H9 (cell line): Measurements from ENCODE around the gene DTX3L. TPM values are rescaled to one million over a fixed set of nuclear protein-coding genes. Genes with fewer than 3 reads are reported as not detected.

Experiments
- DNase-seq: peaks from one replicate; pipeline ENCODE4 v3.0.0-alpha.2; 2017
- H2AFZ ChIP-seq: one replicate; pipeline ENCODE4 v1.6.1; 2013; ENCODE audit warnings: mild to moderate bottlenecking, low read length, control low read depth, moderate library complexity
- H2AK5ac ChIP-seq: 2 replicates; pipeline ENCODE4 v1.6.1; 2013; ENCODE audit warnings: low read length, control low read depth, mixed read lengths; ENCODE audit not compliant: insufficient read length
- H2BK120ac ChIP-seq: one replicate; pipeline ENCODE4 v1.6.1; 2013; ENCODE audit warnings: low read depth, mild to moderate bottlenecking, low read length, control low read depth, inconsistent platforms; ENCODE audit not compliant: poor library complexity, severe bottlenecking
- H2BK12ac ChIP-seq: 2 replicates; pipeline ENCODE4 v1.6.1; 2013; ENCODE audit warnings: low read length, control low read depth, mixed read lengths, low read depth; ENCODE audit not compliant: insufficient read length
- H2BK15ac ChIP-seq: 2 replicates; pipeline ENCODE4 v1.6.1; 2013; ENCODE audit warnings: low read depth, low read length, control low read depth
- H2BK20ac ChIP-seq: one replicate; pipeline ENCODE4 v1.6.1; 2013; ENCODE audit warnings: low read depth, mild to moderate bottlenecking, low read length, control low read depth, inconsistent platforms; ENCODE audit not compliant: poor library complexity, severe bottlenecking
- H2BK5ac ChIP-seq: 2 replicates; pipeline ENCODE4 v1.6.1; 2013; ENCODE audit warnings: low read length, control low read depth, mixed read lengths; ENCODE audit not compliant: insufficient read length
- H3K14ac ChIP-seq: 2 replicates; pipeline ENCODE4 v1.6.1; 2013; ENCODE audit warnings: low read length, control low read depth; ENCODE audit not compliant: insufficient read depth
- H3K18ac ChIP-seq: 2 replicates; pipeline ENCODE4 v1.6.1; 2013; ENCODE audit warnings: low read depth, mild to moderate bottlenecking, mixed read lengths, low read length, control low read depth; ENCODE audit not compliant: insufficient read length
- H3K23ac ChIP-seq: 2 replicates; pipeline ENCODE4 v1.6.1; 2013; ENCODE audit warnings: low read length, control low read depth, mixed read lengths, low read depth; ENCODE audit not compliant: insufficient read length
- H3K23me2 ChIP-seq: 2 replicates; pipeline ENCODE4 v1.6.1; 2013; ENCODE audit warnings: low read depth, mild to moderate bottlenecking, mixed read lengths, low read length, control low read depth; ENCODE audit not compliant: insufficient read length, poor library complexity, severe bottlenecking
- H3K27ac ChIP-seq: 2 replicates; pipeline ENCODE4 v1.5.1; 2013; ENCODE audit warnings: low read length, control low read depth, mixed read lengths, low read depth; ENCODE audit not compliant: insufficient read length
- H3K27me3 ChIP-seq: 2 replicates; pipeline ENCODE4 v1.6.1; 2013; ENCODE audit warnings: low read length, control low read depth, inconsistent platforms; ENCODE audit not compliant: insufficient read depth
- H3K4ac ChIP-seq: 2 replicates; pipeline ENCODE4 v1.6.1; 2013; ENCODE audit warnings: low read depth, mild to moderate bottlenecking, control low read depth, inconsistent platforms, low read length, moderate library complexity
- H3K4me1 ChIP-seq: 2 replicates; pipeline ENCODE4 v1.6.1; 2013; ENCODE audit warnings: low read length, control low read depth, inconsistent platforms; ENCODE audit not compliant: insufficient read depth
- H3K4me2 ChIP-seq: 2 replicates; pipeline ENCODE4 v1.6.1; 2013; ENCODE audit warnings: low read length, control low read depth, mixed read lengths; ENCODE audit not compliant: insufficient read length, insufficient read depth
- H3K56ac ChIP-seq: 2 replicates; pipeline ENCODE4 v1.6.1; 2013; ENCODE audit warnings: low read depth, mild to moderate bottlenecking, mixed read lengths, low read length, control low read depth; ENCODE audit not compliant: insufficient read length
- H3K79me1 ChIP-seq: 2 replicates; pipeline ENCODE4 v1.6.1; 2013; ENCODE audit warnings: low read depth, mild to moderate bottlenecking, moderate library complexity, low read length, control low read depth, inconsistent platforms; ENCODE audit not compliant: insufficient read depth, poor library complexity, severe bottlenecking
- H3K79me2 ChIP-seq: 2 replicates; pipeline ENCODE4 v1.6.1; 2013; ENCODE audit warnings: low read length, control low read depth, inconsistent platforms; ENCODE audit not compliant: insufficient read depth
- H3K9ac ChIP-seq: 2 replicates; pipeline ENCODE4 v1.6.1; 2013; ENCODE audit warnings: low read length, control low read depth, mixed read lengths; ENCODE audit not compliant: insufficient read length; ENCODE audit errors: extremely low read depth
- H3K9me3 ChIP-seq: one replicate; pipeline ENCODE4 v1.6.1; 2013; ENCODE audit warnings: low read depth, low read length, inconsistent platforms; ENCODE audit not compliant: control insufficient read depth
- H3T11ph ChIP-seq: one replicate; pipeline ENCODE4 v1.6.1; 2013; ENCODE audit warnings: mild to moderate bottlenecking, low read length, control low read depth, inconsistent platforms
- H4K20me1 ChIP-seq: one replicate; pipeline ENCODE4 v1.6.1; 2013; ENCODE audit not compliant: control insufficient read depth, insufficient read length, insufficient read depth
- H4K5ac ChIP-seq: 2 replicates; pipeline ENCODE4 v1.6.1; 2013; ENCODE audit warnings: low read depth, mild to moderate bottlenecking, mixed read lengths, low read length, control low read depth; ENCODE audit not compliant: insufficient read length
- H4K8ac ChIP-seq: replicated peaks from 2 replicates; pipeline ENCODE4 v1.6.1; 2013; ENCODE audit warnings: low read length, control low read depth, mixed read lengths, low read depth; ENCODE audit not compliant: insufficient read length
- H4K91ac ChIP-seq: 2 replicates; pipeline ENCODE4 v1.6.1; 2013; ENCODE audit warnings: low read depth, mild to moderate bottlenecking, moderate library complexity, mixed read lengths, low read length, control low read depth; ENCODE audit not compliant: insufficient read length
- H3K27ac Mint-ChIP-seq, 3 experiments: 2 replicates in 2 of 3; 3 replicates in 1 of 3; pipeline ENCODE4 v1.8.0; 2020 to 2021; ENCODE audit warnings: mixed read lengths in 3 of 3, mild to moderate bottlenecking in 1 of 3, moderate library complexity in 1 of 3
- H3K27me3 Mint-ChIP-seq: 2 replicates; pipeline ENCODE4 v1.8.0; 2021; ENCODE audit warnings: low read depth, mild to moderate bottlenecking, moderate library complexity, mixed read lengths
- H3K36me3 Mint-ChIP-seq, 3 experiments: 2 replicates in 2 of 3; 3 replicates in 1 of 3; pipeline ENCODE4 v1.8.0; 2020 to 2021; ENCODE audit warnings: low read depth in 3 of 3, mixed read lengths in 3 of 3; ENCODE audit not compliant: insufficient read depth in 1 of 3
- H3K4me1 Mint-ChIP-seq, 2 experiments: 2 replicates each; pipeline ENCODE4 v1.8.0; 2020; ENCODE audit warnings: mixed read lengths in 2 of 2
- H3K4me3 Mint-ChIP-seq, 2 experiments: 2 replicates in 1 of 2; 3 replicates in 1 of 2; pipeline ENCODE4 v1.8.0; 2020 to 2021; ENCODE audit warnings: mild to moderate bottlenecking in 2 of 2, mixed read lengths in 2 of 2, moderate library complexity in 1 of 2
- H3K9me3 Mint-ChIP-seq, 2 experiments: 2 replicates in 1 of 2; 3 replicates in 1 of 2; pipeline ENCODE4 v1.8.0; 2020; ENCODE audit warnings: mild to moderate bottlenecking in 2 of 2, mixed read lengths in 2 of 2, moderate library complexity in 1 of 2
- WGBS: extraction: QIAGEN DNeasy Blood & Tissue Kit; methylation state at CpG from one replicate; pipeline ENCODE4 v1.1.7; 2013; ENCODE audit warnings: missing lambda C conversion rate, low lambda C conversion rate, mixed read lengths; ENCODE audit not compliant: insufficient read length; ENCODE audit errors: extremely low coverage; 5-methylcytosine and 5-hydroxymethylcytosine counted together
- total RNA-seq: library from RNA; stranded (reverse); gene quantifications from 2 replicates; pipeline ENCODE4 v1.2.1, GENCODE V29; 2021
- TF ChIP-seq, protein P1 (sequence below): fragments of 200-600 bp; sonication (generic); conservative IDR thresholded peaks from 3 replicates; pipeline ENCODE4 v1.8.0; 2021; ENCODE audit warnings: antibody characterized with exemption, mild to moderate bottlenecking

Gene DTX3L
- total RNA-seq, 1 experiment from 2014 or later: 7.5 TPM

DNA sequence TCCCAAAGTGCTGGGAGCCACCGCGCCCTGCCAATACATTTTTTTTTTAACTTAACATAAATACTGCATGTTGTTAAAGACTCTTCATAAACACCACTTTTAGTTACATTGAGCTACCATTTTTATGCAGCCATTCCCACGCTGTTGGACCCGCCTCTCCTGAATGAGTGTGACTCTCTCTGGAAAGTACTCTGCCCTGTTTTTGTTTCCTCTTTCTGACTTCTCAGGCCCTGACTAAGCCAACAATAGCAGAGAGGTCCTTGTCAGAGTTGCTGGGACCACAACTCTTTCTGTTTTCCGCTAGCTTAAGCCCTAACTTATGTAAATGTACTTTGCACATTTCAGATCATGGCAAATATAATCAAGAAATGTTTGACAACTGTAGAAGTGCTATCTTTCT lies 48.6 kb downstream of the DTX3L start:
- H3K23me2 ChIP-seq: no peaks in the 10 kb centered on the region
- no peaks in the 10 kb centered on the region for H3K9me3 ChIP-seq
- H3K27me3 ChIP-seq: no peaks in the 10 kb centered on the region
- no peak overlapping the region for H3K4ac ChIP-seq
- WGBS: no CpG with 5 or more reads among the region's 5 CpGs
- no peak overlapping the region for H3K23ac ChIP-seq
- no peak overlapping the region for H2BK20ac ChIP-seq
- peaks cover 13 to 17% of the 10 kb centered on the region in 2 experiments for H3K4me1 Mint-ChIP-seq
- no peak overlapping the region for H3T11ph ChIP-seq
- no peaks in the 10 kb centered on the region for H3K27me3 Mint-ChIP-seq
- TF ChIP-seq, protein P1, sequence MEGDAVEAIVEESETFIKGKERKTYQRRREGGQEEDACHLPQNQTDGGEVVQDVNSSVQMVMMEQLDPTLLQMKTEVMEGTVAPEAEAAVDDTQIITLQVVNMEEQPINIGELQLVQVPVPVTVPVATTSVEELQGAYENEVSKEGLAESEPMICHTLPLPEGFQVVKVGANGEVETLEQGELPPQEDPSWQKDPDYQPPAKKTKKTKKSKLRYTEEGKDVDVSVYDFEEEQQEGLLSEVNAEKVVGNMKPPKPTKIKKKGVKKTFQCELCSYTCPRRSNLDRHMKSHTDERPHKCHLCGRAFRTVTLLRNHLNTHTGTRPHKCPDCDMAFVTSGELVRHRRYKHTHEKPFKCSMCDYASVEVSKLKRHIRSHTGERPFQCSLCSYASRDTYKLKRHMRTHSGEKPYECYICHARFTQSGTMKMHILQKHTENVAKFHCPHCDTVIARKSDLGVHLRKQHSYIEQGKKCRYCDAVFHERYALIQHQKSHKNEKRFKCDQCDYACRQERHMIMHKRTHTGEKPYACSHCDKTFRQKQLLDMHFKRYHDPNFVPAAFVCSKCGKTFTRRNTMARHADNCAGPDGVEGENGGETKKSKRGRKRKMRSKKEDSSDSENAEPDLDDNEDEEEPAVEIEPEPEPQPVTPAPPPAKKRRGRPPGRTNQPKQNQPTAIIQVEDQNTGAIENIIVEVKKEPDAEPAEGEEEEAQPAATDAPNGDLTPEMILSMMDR: no peak
- H4K5ac ChIP-seq: no peak overlapping the region
- no peaks in the 10 kb centered on the region for H3K36me3 Mint-ChIP-seq
- no peaks in the 10 kb centered on the region for H3K79me1 ChIP-seq
- no peak overlapping the region for H3K14ac ChIP-seq
- H2BK15ac ChIP-seq: no peak overlapping the region
- H2AK5ac ChIP-seq: no peak overlapping the region
- H3K9me3 Mint-ChIP-seq: no peaks in the 10 kb centered on the region
- no peak overlapping the region for H2BK12ac ChIP-seq
- H3K4me3 Mint-ChIP-seq: no peak overlapping the region
- no peak overlapping the region for H3K27ac Mint-ChIP-seq
- H3K79me2 ChIP-seq: no peaks in the 10 kb centered on the region
- no peak overlapping the region for H2AFZ ChIP-seq
- 0 out of 2 replicates have a peak, but pooled peaks cover 2% of the 10 kb centered on the region for H3K4me1 ChIP-seq
- H3K4me2 ChIP-seq: no peak overlapping the region
- no peak overlapping the region for H2BK5ac ChIP-seq
- H4K91ac ChIP-seq: no peak overlapping the region
- H2BK120ac ChIP-seq: no peak overlapping the region
- no peak overlapping the region for H4K8ac ChIP-seq
- H4K20me1 ChIP-seq: no peaks in the 10 kb centered on the region
- no peak for DNase-seq
- no peak overlapping the region for H3K18ac ChIP-seq
- no peak overlapping the region for H3K27ac ChIP-seq
- no peak overlapping the region for H3K56ac ChIP-seq
- H3K9ac ChIP-seq: no peak overlapping the region
